ENCODE results near the gene CPA5. TPM values are rescaled to one million over a fixed set of nuclear protein-coding genes. Genes with fewer than 3 reads are reported as not detected.
A peak's percentile ranks its signal among the peaks of the same experiment; 100 is the strongest.
"Not testable (repeated sequence)": the region's sequence is repeated elsewhere in the genome, so short reads cannot be mapped to it uniquely, and the experiment has no call there.

CPA5 gene
- total RNA-seq, 1 experiment from 2014 or later: not detected

DNA sequence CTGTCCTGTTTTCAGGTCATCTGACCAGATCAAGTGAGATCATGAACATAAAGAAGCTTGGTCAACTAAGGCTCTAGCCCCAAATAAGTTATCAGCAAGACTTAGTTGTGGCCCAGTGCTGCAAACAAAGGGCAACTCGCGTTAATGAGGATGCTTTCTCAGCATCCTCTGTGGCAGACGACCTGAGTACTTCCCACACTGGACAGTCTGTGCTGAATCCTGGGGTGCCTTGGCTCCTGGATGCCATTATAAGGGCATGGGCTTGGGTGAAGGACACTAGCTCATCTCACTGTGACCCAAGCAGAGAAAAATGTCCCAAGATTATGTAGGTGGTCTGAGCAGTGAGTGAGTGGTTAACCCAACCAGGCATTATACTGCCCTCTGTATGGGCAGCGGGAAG lies 13.9 kb downstream of the CPA5 start:
- DNase-seq (ENCODE audit: low read depth): no peak

DNA sequence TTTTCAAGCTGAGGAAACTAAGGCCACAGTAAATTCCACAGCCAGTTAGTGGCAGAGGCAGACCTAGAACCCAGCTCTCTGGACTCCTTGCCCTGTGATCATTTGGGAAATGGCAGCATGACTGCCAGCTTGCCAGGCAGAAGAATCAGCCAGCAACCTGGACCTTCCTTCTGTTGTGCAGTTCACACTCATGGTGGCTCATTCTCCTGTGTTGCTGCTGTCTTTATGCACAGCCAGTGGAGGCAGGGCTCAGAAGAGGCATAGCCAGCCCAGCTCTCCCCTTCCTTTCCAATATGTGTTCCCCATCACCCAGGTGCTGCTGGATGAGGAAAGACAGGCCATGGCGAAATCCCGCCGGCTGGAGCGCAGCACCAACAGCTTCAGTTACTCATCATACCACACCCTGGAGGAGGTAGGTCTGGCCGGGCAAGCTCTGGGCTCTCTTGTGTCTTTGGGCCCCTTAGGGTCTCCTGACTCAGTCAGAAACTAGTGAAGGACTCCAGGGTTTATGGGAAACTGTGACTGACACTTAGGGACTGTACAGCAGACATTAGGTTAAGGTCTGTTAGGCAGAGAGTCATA lies 14.8 kb downstream of the CPA5 start:
- no peak for DNase-seq (ENCODE audit: low read depth)

DNA sequence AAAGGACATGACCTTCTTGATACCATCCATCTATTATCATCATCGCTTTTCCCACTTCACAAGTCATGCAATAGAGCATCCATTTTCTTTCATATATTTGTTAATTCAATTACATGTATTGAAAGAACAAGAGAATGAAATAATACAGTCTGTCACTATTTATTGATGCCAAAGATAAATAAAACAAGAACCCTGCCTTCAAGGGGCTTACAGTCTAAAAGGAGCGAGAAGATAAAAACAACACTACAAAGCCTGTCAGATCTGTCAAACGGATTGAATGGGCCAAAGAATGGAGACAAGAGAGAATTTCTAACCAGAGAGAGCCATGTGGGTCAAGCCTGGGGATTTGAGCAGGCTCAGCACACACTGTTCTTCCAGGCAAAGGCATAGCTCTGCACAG lies 15.9 kb downstream of the CPA5 start:
- no peak for DNase-seq (ENCODE audit: low read depth)

DNA sequence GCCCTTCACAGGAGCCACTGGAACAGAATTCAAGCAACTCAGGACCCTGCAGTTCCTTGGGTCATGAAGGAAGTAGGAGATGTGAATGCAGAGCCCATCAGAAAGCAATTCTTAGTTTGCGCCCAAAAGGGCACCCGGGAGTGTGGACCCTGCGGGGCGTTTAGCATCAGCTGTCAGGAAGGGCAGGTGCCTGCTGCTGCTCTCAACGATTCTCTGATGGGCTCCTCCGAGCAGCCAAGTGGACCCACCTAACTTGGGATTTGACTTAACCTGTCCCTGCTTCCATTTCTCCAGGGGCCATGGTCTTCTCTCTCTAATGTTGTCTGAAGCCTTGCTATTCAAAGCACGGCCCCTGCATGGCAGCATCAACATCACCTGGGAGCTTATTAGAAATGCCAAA lies 17.1 kb downstream of the CPA5 start:
- no peak for DNase-seq (ENCODE audit: low read depth)

DNA sequence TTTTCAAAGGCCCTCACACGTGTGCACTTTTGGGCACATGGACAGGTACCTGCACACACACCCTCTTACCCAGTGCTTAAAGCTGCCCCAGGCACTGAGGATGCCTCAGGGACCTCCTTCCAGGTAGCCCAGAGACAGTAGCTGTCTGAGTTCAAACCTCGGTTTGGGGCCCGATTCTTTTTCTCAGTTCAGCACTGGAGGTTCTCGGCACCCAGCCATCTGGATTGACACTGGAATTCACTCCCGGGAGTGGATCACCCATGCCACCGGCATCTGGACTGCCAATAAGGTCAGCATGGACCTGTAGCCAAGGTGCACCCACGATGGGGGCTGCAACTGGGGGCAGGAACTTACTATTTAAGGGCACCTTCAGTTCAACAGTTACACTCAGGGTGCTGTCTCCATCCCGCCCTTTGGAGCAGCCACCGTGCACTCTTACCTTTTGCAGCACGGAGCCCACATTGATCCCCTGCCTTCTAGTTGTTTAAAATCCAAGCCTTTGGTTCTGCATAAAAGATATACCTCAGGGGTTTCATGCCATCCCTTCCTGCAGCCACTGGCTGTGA lies 17.7 kb downstream of the CPA5 start:
- no peak for DNase-seq (ENCODE audit: low read depth)

DNA sequence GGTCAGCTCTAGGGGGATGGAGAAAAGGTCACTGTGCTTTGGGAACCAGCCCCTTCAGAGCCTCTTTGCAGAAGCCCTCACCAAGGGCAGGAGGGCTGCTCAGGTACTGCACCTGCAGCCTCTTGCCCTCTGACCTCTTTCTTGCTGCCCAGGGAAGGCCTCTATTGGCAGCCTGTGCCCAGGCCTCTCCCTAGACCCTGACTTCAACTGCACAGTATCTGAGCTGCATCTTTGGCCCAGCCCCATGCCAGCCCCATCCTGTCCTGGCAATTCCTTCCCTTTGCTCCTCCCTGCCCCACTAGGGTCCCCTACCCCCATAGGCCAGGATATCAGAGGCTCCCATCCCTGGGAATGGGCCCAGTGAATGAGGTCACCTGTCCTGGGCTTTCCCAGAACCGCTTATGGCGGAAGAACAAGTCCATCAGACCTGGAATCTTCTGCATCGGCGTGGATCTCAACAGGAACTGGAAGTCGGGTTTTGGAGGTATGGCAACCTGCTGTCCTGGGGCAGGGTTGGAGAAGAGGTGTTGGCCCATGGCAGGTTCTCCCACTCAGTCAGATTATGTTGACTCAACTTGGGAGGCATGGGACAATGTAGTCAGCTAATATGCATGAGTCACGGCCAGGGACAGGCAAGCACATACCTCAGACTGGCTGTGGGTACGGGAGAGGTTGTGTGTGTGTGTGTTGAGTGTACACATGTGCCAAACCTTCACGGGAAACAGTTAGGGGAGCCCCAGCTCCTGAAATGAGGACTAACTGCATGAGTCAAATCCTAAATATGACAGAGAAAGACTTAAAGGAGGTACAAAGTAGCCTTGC lies 18.6 kb downstream of the CPA5 start:
- DNase-seq (ENCODE audit: low read depth): peak; percentile 100

DNA sequence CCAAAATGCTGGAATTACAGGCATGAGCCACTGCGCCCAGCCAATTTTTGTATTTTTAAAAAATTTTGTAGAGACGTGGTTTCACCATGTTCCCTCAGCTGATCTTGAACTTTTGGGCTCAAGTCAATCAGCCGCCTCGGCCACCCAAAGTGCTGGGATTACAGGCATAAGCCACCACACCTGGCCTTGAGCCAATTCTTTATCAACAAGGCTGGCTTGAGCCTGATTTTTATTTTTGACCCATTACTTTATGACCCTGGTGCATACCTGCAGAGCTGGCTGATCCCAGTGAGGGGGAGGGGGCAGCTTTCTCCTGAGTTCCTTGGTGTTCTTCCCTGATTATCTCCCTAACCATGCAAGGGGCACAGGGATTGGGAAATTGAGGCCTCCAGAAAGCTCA lies 19.8 kb downstream of the CPA5 start:
- no peak for DNase-seq (ENCODE audit: low read depth)

DNA sequence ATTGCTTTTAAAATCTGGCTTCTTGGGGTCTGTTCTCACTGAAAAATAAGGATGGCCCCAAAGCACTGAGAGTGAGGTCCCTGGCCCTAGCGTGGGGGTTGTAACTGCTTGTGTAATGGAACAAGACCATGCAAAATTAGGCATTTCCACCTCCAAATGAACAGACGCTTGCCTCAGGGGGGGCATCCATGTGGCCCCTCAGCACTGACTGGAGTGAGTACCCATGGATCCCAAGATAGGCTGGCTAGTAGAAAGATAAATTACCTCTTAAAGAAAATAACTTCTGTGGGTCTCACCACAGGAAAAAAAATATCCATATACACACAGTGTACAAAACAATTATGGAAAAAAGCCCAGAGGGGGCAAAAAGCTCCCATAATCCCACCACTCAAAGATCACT lies 20.5 kb downstream of the CPA5 start:
- DNase-seq (ENCODE audit: low read depth): no peak

DNA sequence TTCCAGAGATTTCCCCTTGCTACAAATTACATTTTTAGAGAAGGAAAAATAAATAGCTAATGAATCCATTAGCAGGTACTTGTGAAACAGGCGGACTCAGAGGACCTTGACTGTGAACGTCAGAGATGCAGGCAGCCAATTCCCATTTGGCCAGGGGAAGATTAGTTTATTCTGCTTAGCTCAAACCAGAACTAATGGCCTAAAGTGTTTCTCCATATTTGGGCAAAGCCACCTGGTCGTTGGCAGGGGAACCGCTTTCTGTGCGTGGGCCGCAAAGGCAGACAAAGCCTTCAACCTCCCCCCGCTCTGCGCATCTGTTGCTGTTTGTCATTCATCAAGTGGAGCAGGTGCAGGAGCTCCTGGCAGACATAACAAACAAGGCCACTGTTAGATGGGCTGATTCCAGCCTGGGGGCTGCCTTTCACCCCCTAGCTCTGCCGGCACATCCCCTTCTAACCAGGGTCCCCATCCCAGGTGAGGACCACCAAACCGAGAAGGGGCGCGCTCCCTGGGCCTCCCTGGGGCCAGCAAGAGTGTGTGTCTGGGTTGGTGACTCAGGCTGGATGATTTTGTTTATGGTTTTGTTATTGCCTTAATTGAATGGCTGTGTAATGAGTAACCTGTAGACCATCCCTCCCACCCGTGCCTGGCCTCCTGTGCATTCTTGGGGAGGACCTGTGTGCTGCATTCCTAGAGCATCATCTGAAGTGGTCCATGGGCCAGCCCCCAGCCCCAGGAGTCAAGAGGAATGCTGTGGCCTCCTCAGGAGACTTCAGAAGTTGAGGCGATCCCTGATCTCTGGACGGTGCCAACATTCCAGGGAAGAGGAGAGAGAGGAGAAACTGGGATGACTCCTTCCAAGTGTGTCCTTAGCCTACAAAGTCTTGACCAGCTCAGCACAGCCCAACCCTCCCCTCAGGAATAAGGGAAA lies 21.2 kb downstream of the CPA5 start:
- peak; percentile 94 for DNase-seq (ENCODE audit: low read depth)

DNA sequence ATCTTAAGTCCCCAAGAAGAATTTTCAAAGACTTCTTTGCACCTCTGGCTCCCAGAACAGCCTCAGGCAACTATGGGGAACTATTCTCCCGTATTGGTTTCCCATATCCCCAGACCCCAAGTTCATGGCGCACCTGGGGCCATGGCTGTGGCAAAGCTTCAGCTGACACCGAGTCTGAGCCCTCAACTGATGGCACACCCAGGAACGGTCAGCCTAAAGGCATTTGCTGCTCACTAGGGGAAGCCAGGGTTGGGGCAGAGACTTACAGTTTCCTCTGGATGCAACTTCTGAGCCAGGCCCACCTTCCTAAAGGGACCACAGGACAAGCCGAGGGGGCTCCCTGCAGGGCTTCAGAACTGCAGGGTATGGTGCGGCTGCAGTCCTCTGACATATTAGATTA lies 21.9 kb downstream of the CPA5 start:
- DNase-seq (ENCODE audit: low read depth): peak; percentile 61

DNA sequence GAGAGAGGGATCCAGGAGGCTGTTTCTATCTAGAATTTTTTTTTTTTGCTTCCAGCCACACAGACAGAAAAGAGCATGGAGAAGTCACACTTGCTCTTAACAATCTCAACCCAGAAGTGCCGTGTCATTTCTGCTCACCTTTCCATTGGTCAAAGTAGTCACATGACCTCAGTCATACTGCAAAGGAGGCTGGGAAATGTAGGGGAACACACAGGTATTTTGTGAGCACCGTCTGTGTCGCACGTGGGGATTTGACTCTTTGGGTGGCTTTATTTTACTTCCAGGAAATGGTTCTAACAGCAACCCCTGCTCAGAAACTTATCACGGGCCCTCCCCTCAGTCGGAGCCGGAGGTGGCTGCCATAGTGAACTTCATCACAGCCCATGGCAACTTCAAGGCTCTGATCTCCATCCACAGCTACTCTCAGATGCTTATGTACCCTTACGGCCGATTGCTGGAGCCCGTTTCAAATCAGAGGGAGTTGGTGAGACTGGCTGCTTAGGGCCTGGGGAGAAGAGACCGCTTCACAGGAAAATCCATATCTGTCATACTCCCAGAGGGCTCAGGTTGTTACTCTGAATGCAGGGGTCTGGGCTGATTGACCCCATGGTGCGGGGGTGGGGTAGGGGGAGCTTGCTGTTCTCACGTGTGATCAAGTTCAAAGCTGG lies 22.6 kb downstream of the CPA5 start:
- no peak for DNase-seq (ENCODE audit: low read depth)

DNA sequence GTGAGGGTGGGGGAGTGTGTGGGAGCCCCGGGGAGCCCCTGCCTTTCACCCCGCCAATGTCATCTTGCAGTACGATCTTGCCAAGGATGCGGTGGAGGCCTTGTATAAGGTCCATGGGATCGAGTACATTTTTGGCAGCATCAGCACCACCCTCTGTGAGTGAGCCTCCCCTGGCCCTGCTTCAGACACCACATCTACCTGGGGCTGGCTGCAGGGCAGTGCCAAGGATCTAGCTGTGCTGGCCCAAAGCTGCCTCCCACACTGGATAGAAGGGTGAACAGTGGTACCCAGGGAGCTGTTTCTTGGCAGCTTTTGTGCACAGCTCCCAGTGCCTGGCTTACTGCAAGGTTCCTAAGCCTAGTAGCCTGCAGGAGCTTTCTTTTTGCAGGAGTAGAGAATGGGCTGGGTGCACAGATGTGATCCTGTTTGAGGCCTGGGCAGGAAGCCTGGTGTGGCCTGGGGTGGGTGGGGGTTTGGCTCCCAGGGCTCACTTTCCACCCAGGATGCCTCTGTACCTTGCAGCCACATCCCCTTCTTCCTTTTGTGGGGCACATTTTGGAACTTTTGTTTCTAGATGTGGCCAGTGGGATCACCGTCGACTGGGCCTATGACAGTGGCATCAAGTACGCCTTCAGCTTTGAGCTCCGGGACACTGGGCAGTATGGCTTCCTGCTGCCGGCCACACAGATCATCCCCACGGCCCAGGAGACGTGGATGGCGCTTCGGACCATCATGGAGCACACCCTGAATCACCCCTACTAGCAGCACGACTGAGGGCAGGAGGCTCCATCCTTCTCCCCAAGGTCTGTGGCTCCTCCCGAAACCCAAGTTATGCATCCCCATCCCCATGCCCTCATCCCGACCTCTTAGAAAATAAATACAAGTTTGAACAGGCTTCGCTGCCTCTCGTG lies 23.5 kb downstream of the CPA5 start:
- no peak for DNase-seq (ENCODE audit: low read depth)

DNA sequence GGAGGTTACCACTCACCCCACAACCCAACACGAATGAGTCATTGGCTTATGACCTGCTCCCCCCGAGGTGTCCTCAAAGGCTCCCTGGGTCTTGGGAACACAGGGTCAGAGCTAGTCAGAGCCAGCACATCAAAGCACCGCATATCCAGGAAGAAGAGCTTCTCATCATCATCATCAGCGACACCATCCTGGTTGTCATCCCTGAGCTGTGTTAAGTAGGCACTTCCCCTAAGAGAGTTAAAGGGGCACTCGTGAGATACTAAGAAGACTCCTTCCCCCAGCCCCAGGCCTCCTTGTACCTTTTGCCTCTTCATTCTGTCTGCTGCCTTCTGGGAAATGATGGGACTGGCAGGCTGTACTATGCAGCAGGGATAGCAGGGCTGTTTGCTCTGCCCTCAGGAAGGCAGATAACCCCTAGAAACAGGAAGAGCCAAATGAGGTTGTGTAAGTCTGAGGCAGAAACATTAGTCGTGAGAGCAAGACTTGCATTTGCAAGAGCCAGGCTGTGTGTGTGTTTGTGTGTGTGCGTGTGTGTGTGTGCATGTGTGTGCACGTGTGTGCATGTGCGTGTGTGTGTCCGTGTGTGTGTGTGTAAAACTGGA lies 24.6 kb downstream of the CPA5 start:
- DNase-seq (ENCODE audit: low read depth): peak; percentile 58

DNA sequence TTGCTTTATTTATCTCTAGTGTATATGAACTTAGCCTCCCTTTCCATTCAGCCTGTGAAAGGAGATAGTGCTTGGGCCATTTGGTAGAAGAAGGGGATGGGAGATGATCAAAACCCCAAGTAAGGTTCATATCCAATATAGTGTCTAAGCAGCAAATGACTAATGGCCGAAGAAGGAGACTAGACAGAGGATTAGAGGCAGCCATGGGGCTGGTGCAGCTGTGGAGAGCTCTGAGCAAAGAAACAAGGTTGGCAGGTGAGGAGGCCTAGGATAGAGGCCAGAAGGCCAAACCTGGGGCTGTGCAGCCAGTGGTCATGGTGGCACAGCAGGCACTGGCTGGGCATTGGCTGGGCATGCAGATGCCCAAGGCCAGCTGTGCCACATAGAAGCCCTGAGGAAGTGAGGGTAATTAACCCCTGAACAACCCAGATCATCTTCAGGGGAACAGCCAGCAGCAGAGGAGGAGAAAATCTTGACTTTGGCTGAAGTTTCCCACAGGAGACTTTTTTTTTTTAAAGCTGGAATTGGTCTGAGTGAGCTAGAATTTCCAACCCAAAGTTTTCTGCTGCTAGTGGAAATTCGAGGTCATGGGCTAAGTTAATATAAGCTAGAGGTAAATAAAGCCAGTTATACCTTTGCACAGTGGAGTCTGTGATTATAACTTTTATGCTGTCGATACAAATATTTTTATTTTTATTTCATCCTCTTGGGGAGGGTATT lies 25.4 kb downstream of the CPA5 start:
- peak; percentile 32 for DNase-seq (ENCODE audit: low read depth)

DNA sequence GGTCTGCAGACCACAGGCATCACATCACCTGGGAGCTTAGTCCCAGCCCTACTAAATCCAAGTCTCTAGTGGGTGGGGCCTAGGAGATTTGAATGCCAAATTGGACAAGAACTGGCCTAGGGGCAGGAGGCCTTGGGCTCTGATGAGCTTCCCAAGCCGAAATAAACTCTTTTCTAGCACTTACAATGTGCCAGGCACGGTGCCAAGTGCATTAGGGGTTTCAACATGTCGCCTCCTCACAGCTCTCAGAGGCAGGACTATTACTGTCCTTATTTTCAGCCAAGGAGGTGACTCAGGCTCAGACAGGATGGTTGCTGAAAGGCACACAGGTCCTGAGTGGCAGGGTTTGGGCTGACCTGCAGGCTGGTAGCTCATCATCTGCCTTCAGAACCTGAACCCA lies 26.4 kb downstream of the CPA5 start:
- DNase-seq (ENCODE audit: low read depth): peak; percentile 87

DNA sequence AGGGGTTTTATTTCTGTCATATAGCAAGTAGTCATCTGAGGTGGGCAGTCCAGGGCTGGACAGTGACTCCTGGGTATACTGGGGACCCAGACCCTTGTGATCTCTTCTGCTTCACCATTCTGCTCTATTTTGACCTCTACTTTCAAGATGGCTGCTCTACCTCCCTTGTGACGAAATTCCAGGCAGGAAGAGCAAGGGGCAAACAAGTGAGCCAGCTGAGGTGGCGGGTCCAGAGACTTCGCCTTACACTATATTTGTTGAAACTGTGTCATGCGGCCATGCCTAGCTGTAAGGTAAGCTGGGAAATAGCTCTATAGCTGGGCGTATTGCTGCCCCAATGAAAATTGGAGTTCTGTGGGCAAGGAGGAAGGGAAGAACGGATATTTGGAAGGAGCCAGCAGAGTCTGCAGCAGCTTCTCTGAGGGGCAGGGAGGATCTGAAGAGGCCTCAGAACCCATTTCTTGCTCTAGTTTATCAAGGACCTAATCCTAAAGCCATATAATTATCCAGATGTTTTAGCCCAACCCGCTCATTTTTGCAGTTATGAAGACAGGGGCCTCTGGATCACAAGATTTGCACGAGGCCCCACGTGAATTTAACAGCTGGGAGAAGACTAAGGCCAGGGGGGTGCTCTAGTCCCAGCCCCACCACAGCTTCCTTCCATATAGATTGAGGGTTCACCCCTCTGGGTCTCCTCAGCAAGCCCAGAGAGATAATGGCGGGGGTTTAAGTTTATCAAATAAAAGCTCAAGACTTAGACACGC lies 28.0 kb downstream of the CPA5 start:
- no peak for DNase-seq (ENCODE audit: low read depth)

DNA sequence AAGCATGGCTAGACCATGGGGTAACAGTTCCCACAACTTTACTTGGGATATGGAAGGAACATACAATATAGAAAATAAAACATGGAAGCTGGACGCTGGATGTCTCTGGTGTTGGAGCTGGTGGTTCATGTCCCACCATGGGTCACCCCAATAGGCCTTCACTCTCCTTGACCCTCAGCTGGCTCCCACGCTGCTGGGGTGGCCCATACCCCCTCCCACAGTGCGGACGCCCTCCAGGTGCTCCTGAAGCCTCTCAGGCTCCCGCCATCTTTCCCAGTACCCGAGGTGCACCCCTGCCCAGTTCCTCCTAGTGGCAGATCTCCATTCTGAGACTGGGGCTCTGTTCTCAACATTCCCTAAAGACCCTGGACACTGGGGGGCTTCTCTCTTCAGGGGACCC lies 29.9 kb downstream of the CPA5 start:
- no peak for DNase-seq (ENCODE audit: low read depth)

DNA sequence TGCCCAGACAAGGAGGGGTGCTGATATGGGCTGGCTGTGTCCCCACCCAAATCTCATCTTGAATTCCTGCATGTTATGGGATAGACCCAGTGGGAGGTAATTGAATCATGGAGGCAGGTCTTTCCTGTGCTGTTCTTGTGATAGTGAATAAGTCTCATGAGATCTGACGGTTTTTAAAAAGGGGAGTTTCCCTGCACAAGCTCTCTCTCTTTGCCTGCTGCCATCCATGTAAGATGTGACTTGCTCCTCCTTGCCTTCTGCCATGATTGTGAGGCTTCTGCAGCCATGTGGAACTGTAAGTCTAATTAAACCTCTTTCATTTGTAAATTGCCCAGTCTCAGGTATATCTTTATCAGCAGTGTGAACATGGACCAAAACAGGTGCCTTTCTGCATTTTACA lies 31.8 kb downstream of the CPA5 start:
- DNase-seq (ENCODE audit: low read depth): not testable (repeated sequence)

DNA sequence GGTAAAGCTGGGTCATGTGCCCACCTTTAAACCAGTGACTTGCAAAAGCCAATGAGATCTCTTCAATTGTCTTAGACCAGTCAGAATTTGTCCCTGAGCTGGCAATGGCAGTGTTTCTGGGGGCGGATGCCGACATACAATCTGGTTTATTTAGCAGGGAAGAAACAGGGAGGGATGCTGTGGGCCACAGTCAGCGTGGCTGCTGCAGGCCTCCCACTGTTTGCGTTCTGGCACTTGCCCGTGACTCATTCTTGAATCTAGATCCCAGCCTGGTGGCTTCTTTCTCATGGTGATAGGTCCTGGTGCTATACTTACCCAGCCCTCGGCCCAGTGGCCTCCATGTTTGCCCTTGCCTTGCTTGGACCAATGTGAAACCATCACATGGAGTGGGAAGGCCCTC lies 32.6 kb downstream of the CPA5 start:
- no peak for DNase-seq (ENCODE audit: low read depth)

All from M059J (cell line).